Prostate gland (tissue), 2 donors: ENCODE data around the gene GLIS1.

Experiments used
- POLR2A ChIP-seq: fragments of 450-650 bp; IDR thresholded peaks from one replicate; pipeline ENCODE4 v1.6.1; 2016; ENCODE audit warnings: antibody characterized with exemption, mild to moderate bottlenecking
- POLR2AphosphoS5 ChIP-seq: sonication (generic); formaldehyde crosslinking; IDR thresholded peaks from one replicate; pipeline ENCODE4 v1.6.1; 2017; ENCODE audit warnings: antibody characterized with exemption
- TF ChIP-seq, protein P1 (sequence below), 4 experiments: fragments of 200-600 bp in 2 of 4; fragments of 450-650 bp in 2 of 4; sonication (generic) in 2 of 4; IDR thresholded peaks; 1 replicate in 3 of 4; 2 replicates in 1 of 4; pipeline ENCODE4 v1.5.1; 2016 to 2019; ENCODE audit warnings: antibody characterized with exemption in 4 of 4, mild to moderate bottlenecking in 2 of 4, moderate library complexity in 2 of 4

DNA sequence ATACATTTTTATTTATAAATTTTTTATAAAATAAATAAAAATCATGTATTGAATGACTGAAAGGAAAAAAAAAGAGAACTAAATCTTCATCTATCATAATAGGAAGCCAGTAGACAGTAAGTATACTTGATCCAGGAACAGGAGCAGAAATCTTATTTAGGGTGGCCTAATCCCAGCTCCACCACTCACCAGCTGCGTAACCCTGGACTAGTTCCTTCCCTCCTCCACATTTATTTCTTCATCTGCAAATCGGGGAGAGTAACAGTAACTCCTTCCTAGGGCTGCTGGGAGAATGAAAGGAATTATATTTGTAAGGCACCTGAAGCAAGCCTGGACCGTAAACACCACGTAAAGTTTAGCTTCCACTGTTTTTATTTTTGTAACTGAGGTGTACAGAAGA lies 17.9 kb downstream of the GLIS1 start:
- TF ChIP-seq POLR2A (no peak), POLR2AphosphoS5 (no peak)
- TF ChIP-seq, protein P1, sequence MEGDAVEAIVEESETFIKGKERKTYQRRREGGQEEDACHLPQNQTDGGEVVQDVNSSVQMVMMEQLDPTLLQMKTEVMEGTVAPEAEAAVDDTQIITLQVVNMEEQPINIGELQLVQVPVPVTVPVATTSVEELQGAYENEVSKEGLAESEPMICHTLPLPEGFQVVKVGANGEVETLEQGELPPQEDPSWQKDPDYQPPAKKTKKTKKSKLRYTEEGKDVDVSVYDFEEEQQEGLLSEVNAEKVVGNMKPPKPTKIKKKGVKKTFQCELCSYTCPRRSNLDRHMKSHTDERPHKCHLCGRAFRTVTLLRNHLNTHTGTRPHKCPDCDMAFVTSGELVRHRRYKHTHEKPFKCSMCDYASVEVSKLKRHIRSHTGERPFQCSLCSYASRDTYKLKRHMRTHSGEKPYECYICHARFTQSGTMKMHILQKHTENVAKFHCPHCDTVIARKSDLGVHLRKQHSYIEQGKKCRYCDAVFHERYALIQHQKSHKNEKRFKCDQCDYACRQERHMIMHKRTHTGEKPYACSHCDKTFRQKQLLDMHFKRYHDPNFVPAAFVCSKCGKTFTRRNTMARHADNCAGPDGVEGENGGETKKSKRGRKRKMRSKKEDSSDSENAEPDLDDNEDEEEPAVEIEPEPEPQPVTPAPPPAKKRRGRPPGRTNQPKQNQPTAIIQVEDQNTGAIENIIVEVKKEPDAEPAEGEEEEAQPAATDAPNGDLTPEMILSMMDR (IDR thresholded peaks at IDR 0.05): no peak
